Measurements from ENCODE around the gene FGFR1OP2.

GRCh38 chr12:26953447-26953846 is 15.2 kb downstream of the FGFR1OP2 start:
- no peak for TF ChIP-seq POLR2A (IDR thresholded peaks at IDR 0.05)
- TF ChIP-seq CTCF (IDR thresholded peaks at IDR 0.05), result no peak
- TF ChIP-seq POLR2AphosphoS5 (IDR thresholded peaks at IDR 0.05), result no peak
- no peak for TF ChIP-seq EP300 (IDR thresholded peaks at IDR 0.05)

All from suprapubic skin (tissue), 4 donors.